BJ (cell line): ENCODE measurements around the gene VAMP2. TPM values are rescaled to one million over a fixed set of nuclear protein-coding genes. Genes with fewer than 3 reads are reported as not detected.

Experiments used
- CTCF ChIA-PET: fragments of 350-600 bp; formaldehyde crosslinking; extraction: SDS; loops from one replicate; lab custom pipeline; 2021; ENCODE audit warnings: antibody characterized with exemption, inconsistent platforms; lab: Yijun Ruan, JAX
- POLR2A ChIA-PET: fragments of 300-600 bp; sonication (Branson Sonifier 250); formaldehyde crosslinking; extraction: SDS; loops from one replicate; lab custom pipeline; 2021; ENCODE audit warnings: antibody characterized with exemption; lab: Charles Lee
- DNase-seq: peaks from one replicate; pipeline ENCODE4 v3.0.0-alpha.2; 2011; ENCODE audit warnings: low read depth
- H3K27me3 ChIP-seq: 2 replicates; pipeline ENCODE4 v1.6.0; 2011; ENCODE audit warnings: low read length; ENCODE audit not compliant: control insufficient read depth, insufficient read depth
- H3K36me3 ChIP-seq: 2 replicates; pipeline ENCODE4 v1.5.1; 2011; ENCODE audit warnings: low read length; ENCODE audit not compliant: control insufficient read depth, insufficient read depth
- H3K4me3 ChIP-seq: 2 replicates; pipeline ENCODE4 v1.5.1; 2011; ENCODE audit warnings: low read depth, mild to moderate bottlenecking, control low read depth, low read length
- polyA plus RNA-seq: library from polyadenylated mRNA; depleted of rRNA; stranded (reverse); fragments of >200 nt; gene quantifications from 2 replicates; pipeline ENCODE4 v1.2.3, GENCODE V29; 2011
- TF ChIP-seq, protein P1 (sequence below): IDR thresholded peaks from 2 replicates; pipeline ENCODE4 v1.5.1; 2011; ENCODE audit warnings: low read depth, mild to moderate bottlenecking, control low read depth, inconsistent platforms, low read length, moderate library complexity; ENCODE audit not compliant: insufficient read depth

VAMP2 gene
- polyA plus RNA-seq, 1 experiment = 22.8 TPM

DNA sequence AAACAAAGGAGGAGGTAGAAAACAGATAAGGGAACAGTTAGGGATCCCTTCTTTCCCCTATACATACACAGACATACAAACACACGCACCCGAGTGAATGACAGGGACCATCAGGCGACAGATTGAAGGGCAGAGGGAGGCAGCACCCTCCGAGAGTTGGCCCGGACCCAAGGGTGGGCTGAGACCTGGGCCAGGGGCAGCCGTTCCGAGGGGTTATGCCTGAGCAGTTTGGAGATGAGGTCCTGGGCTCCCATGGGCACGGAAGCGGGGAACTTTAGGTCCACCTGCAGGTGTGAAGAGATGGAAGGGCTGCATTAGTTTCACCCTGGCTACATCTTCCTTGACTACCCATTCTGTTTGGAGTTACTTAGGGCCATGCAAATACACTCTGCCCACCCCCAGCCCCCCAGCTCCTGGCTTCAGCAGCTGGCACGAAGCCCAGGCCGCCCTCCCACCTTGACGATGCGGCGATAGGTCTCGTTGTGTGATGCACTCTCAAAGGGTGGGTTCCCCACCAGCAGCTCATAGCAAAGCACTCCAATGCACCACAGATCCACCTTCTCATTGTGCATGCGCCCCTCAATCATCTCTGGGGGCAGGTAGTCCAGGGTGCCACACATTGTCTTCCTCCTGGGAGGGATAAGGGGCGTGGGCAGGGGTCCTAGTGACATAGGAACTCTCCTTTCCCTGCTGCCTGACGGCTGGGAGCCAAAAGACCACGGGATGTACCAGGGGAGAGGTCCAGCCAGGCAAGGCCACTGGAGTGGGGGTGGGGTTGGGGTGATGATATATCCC is 42.2 kb upstream of the VAMP2 start:
- TF ChIP-seq, protein P1, sequence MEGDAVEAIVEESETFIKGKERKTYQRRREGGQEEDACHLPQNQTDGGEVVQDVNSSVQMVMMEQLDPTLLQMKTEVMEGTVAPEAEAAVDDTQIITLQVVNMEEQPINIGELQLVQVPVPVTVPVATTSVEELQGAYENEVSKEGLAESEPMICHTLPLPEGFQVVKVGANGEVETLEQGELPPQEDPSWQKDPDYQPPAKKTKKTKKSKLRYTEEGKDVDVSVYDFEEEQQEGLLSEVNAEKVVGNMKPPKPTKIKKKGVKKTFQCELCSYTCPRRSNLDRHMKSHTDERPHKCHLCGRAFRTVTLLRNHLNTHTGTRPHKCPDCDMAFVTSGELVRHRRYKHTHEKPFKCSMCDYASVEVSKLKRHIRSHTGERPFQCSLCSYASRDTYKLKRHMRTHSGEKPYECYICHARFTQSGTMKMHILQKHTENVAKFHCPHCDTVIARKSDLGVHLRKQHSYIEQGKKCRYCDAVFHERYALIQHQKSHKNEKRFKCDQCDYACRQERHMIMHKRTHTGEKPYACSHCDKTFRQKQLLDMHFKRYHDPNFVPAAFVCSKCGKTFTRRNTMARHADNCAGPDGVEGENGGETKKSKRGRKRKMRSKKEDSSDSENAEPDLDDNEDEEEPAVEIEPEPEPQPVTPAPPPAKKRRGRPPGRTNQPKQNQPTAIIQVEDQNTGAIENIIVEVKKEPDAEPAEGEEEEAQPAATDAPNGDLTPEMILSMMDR = no peak
- DNase-seq = no peak
- CTCF ChIA-PET = no interaction called here
- H3K4me3 ChIP-seq = no peak overlapping the region
- H3K36me3 ChIP-seq = no peaks in the 10 kb centered on the region
- no peaks in the 10 kb centered on the region for H3K27me3 ChIP-seq
- POLR2A ChIA-PET = no interaction called here

DNA sequence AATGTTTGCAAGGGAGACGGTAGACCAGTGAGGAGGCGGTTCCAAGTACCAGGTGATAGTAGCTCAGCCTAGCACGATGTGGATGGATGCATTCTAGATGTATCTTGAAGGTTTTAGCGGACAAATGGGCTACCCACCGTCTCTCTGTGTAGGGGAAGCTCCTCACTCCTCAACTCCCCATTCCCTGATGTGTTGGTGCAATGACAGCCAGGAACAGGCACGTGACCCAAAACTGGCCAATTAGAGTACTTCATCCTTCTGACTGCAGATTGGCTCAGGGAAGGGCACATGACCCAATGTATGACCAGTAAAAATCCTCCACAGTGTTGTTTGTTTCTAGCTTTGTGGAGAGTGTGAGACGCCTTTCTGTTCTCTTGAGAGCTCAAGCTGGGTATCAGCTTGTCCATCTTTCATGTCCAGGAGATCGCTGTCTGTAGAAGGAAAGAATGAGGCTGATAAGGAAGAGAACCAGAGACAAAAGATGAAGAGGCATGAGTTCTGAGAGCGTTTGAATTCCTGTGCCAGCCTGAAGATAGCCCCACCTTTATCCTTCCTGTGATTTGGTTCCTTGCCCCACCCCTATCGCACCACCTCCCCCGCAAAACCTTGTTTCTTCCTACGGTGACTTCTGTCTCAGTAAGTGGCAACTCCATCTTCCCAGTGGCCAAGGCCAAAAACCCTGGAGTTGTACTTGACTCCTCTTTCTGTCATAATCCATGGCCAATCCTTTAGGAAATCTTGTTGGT is 29.5 kb upstream of the VAMP2 start:
- Histone ChIP-seq H3K36me3 (no peaks in the 10 kb centered on the region), H3K4me3 (no peak overlapping the region; the same call in 1 of the 2 replicates), H3K27me3 (no peaks in the 10 kb centered on the region)
- POLR2A ChIA-PET = no interaction called here
- CTCF ChIA-PET = interaction anchor here (0.6 to 1.4 kb wide), 4 partner anchors 10 to 577 kb away, joined by 3 to 6 read pairs (median 4); no protein-coding TSS in a partner anchor
- TF ChIP-seq, protein P1 = no peak
- DNase-seq = no peak

DNA sequence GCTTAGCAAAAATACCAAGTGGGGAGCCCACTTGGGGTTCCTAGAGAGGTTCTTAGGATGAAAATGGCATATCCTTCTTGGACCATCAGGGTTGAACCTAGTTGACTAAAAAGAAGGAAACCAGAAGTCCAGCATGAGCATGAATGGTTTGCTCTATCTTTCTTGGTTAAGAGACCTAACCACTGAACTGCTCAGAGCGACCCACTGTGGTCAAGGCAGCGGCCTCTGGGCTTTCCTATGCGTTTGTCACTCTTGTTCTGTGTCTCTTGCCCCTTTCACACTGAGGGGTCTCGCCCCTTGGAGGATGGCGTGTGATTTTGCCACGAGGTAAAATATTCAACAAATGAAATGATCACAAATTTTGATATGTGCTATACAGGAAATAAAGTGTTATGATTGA is 27.8 kb upstream of the VAMP2 start:
- H3K4me3 ChIP-seq = no peak overlapping the region
- no peaks in the 10 kb centered on the region for H3K27me3 ChIP-seq
- POLR2A ChIA-PET = interaction anchor here (0.6 to 1.6 kb wide), 3 partner anchors 17 to 135 kb away, joined by 4 to 8 read pairs (median 5); partner anchors contain the start of gene AURKB
- CTCF ChIA-PET = interaction anchor here (1.6 kb wide), 1 partner anchor 33 kb away, joined by 4 read pairs; no protein-coding TSS in a partner anchor
- no peaks in the 10 kb centered on the region for H3K36me3 ChIP-seq
- TF ChIP-seq, protein P1 = no peak
- DNase-seq = no peak

DNA sequence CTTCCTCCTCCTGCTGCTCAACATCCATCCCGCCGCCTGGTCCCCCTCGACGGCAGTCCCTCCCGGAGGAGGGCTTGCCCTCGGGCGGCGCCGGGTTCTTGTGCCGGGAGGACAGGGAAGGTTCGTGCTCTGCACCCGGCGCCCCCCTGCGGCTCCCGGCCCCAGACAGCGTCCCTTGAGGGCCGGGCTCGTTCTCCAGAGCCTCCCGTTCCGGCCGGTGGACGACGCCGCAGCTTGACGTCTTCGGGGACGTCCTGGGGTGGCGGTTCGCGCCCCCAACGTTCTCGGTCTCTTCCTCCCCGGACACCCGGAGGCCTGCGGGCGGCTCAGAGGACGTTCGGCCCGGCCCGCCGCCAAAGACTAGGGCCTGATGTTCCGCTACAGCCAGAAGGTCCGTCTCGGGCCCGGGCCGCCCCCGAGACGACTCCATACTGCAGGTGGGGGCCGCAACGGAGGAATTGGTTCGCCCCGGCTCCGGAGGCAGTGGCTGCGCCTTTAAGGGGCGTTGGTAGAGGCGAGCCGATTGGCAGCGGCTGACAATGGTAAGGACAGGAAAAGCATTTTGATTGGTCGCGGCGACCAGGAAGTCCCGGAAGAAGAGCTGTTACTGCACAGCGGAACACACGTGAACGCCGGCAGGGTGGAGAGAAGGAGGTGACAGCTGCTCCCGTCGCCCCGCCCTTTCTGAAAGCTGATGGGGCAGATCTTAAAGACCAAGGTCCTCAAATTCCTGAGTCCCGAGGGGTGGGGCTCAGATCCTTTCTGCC is 27.1 kb upstream of the VAMP2 start, which contains the start of gene BORCS6:
BORCS6 (minus strand) TSS at position 470 of the 767 bp plus-strand sequence; CDS start at position 430, 40 bp downstream.
- TF ChIP-seq, protein P1 = peak; percentile 34
- ChIA-PET POLR2A (interaction anchor here (0.6 to 1.6 kb wide), 3 partner anchors 17 to 136 kb away, joined by 4 to 8 read pairs (median 5); partner anchors contain the start of gene AURKB), CTCF (interaction anchor here (0.9 to 1.7 kb wide), 4 partner anchors 32 to 96 kb away, joined by 3 to 6 read pairs (median 4); no protein-coding TSS in a partner anchor)
- no peaks in the 10 kb centered on the region for H3K27me3 ChIP-seq
- peak within 1 kb of the TSS; percentile 78 for H3K4me3 ChIP-seq
- no peaks in the 10 kb centered on the region for H3K36me3 ChIP-seq
- DNase-seq = peak; percentile 94
